Stimulated activated CD8-positive, alpha-beta memory T cell treated with anti-CD3 and anti-CD28 coated beads, Interleukin-12 subunit alpha, Interleukin-12 subunit beta, amount 100 ng/mL, for 24 hours (primary cell): ENCODE results near the gene NTM.

ENCODE experiments used
- DNase-seq: peaks from one replicate; pipeline ENCODE4 v3.0.0-alpha.2; 2020; ENCODE audit errors: extremely low read depth

Gene NTM

GRCh38 chr11:132073787-132074186 is 703.4 kb downstream of the NTM start:
- DNase-seq = no peak

- DNase-seq = no peak
These were observed 705.0 kb downstream of the NTM start for GRCh38 chr11:132075447-132075846.

GRCh38 chr11:132077416-132077815 is 707.0 kb downstream of the NTM start:
- DNase-seq = no peak

- no peak for DNase-seq
These were observed 708.1 kb downstream of the NTM start for GRCh38 chr11:132078264-132079076.

- no peak for DNase-seq
These were observed 709.7 kb downstream of the NTM start for GRCh38 chr11:132080127-132080526.

GRCh38 chr11:132082566-132082965 is 712.2 kb downstream of the NTM start:
- DNase-seq = no peak

- no peak for DNase-seq
These were observed 714.0 kb downstream of the NTM start for GRCh38 chr11:132084433-132084832.

GRCh38 chr11:132087148-132087547 is 716.7 kb downstream of the NTM start:
- no peak for DNase-seq

GRCh38 chr11:132088551-132088950 is 718.1 kb downstream of the NTM start:
- no peak for DNase-seq

GRCh38 chr11:132093536-132094259 is 723.3 kb downstream of the NTM start:
- no peak for DNase-seq

- no peak for DNase-seq
These were observed 724.2 kb downstream of the NTM start for GRCh38 chr11:132094598-132094997.

GRCh38 chr11:132095230-132096131 is 725.1 kb downstream of the NTM start:
- DNase-seq = no peak

GRCh38 chr11:132096132-132096825 is 725.9 kb downstream of the NTM start:
- no peak for DNase-seq

- no peak for DNase-seq
These were observed 729.3 kb downstream of the NTM start for GRCh38 chr11:132099692-132100091.

- no peak for DNase-seq
These were observed 730.2 kb downstream of the NTM start for GRCh38 chr11:132100583-132100982.

GRCh38 chr11:132101881-132102280 is 731.5 kb downstream of the NTM start:
- DNase-seq = no peak

- no peak for DNase-seq
These were observed 732.6 kb downstream of the NTM start for GRCh38 chr11:132103021-132103420.

- DNase-seq = no peak
These were observed 735.9 kb downstream of the NTM start for GRCh38 chr11:132106096-132106982.

- DNase-seq = no peak
These were observed 740.9 kb downstream of the NTM start for GRCh38 chr11:132111316-132111715.

- DNase-seq = no peak
These were observed 741.4 kb downstream of the NTM start for GRCh38 chr11:132111838-132112237.

GRCh38 chr11:132112846-132113245 is 742.4 kb downstream of the NTM start:
- no peak for DNase-seq
